Ovary (tissue), 9 donors: ENCODE measurements around the gene KLHL6. TPM values are rescaled to one million over a fixed set of nuclear protein-coding genes. Genes with fewer than 3 reads are reported as not detected.
"Not testable (repeated sequence)": the region's sequence is repeated elsewhere in the genome, so short reads cannot be mapped to it uniquely, and the experiment has no call there.

ENCODE experiments used
- DNase-seq, 5 donors: peaks; one replicate each; pipeline ENCODE4 v3.0.0-alpha.2; 2019 to 2020
- H3K27ac ChIP-seq, 2 donors: fragments of 200-600 bp; one replicate each; pipeline versions ENCODE4 v1.5.1 to v1.8.0; 2019 to 2022
- H3K27me3 ChIP-seq: fragments of 200-600 bp; one replicate; pipeline ENCODE4 v1.8.0; 2022
- H3K36me3 ChIP-seq: fragments of 200-600 bp; sonication (generic); one replicate; pipeline ENCODE4 v1.5.1; 2019
- H3K4me1 ChIP-seq: one replicate; pipeline ENCODE4 v1.8.1; 2013; ENCODE audit warnings: mild to moderate bottlenecking, moderate library complexity; ENCODE audit not compliant: insufficient read depth
- H3K4me3 ChIP-seq: fragments of 200-600 bp; sonication (generic); one replicate; pipeline ENCODE4 v1.5.1; 2017
- H3K9me3 ChIP-seq, 2 donors: fragments of 200-600 bp in 1 of 2; sonication (generic) in 1 of 2; one replicate each; pipeline versions ENCODE4 v1.5.1 to v1.8.1; 2013 to 2019; ENCODE audit warnings: mild to moderate bottlenecking in 1 of 2, moderate library complexity in 1 of 2
- CTCF ChIP-seq, 3 donors: fragments of 450-650 bp in 2 of 3; fragments of 200-600 bp in 1 of 3; IDR thresholded peaks; one replicate each; pipeline versions ENCODE4 v1.5.1 to v1.8.0; 2016 to 2022; ENCODE audit warnings: antibody characterized with exemption in 3 of 3, mild to moderate bottlenecking in 1 of 3
- EP300 ChIP-seq: sonication (generic); formaldehyde crosslinking; IDR thresholded peaks from one replicate; pipeline ENCODE4 v1.6.1; 2017; ENCODE audit warnings: antibody characterized with exemption
- POLR2A ChIP-seq: fragments of 450-650 bp; IDR thresholded peaks from one replicate; pipeline ENCODE4 v1.6.1; 2017; ENCODE audit warnings: antibody characterized with exemption, mild to moderate bottlenecking, moderate library complexity
- WGBS, 3 donors: extraction: QIAGEN DNeasy Blood & Tissue Kit in 1 of 3; methylation state at CpG; one replicate each; pipeline versions ENCODE4 v1.1.5 to v1.1.7; 2013 to 2017; 5-methylcytosine and 5-hydroxymethylcytosine counted together
- intact Hi-C, 4 donors: fragments of 100-400 bp; cut with DNase I; formaldehyde crosslinking; loops; one replicate each; pipeline versions ENCODE4 v1.11.0 to v1.15.1; 2022 to 2023
- polyA plus RNA-seq, 2 donors: library from polyadenylated mRNA; stranded (reverse); fragments of 200-250 nt in 1 of 2; fragments of 350-450 nt in 1 of 2; fragmentation: Illumina TruSeq in 1 of 2; extraction: RNeasy Lipid Tissue Mini Kit (QIAGEN cat#74804) in 1 of 2; gene quantifications; one replicate each; pipeline ENCODE4 v1.2.3, GENCODE V29; 2013 to 2014
- total RNA-seq, 7 donors: library from RNA; depleted of rRNA in 2 of 7; stranded (reverse); fragments of >200 nt in 2 of 7; fragmentation: NEBNext Ultra II Directional in 3 of 7; extraction: Animal tissue kit (Norgen Biotek cat#: 25700) in 3 of 7; gene quantifications; one replicate each; pipeline versions ENCODE4 v1.1.0 to v1.2.4, GENCODE V29; 2016 to 2023
- donor health status: DM: no; HTN: no; CAD: no; lungs with moderate emphysema.
- donor health status: DM: no; HTN: no; CAD: no.
- donor health status: Bipolar disorder and iron deficiency.
- donor health status: DM: yes; HTN: yes; CAD: no.
- donor health status: DM: no; HTN: no; CAD: no.
- donor health status: DM: yes; HTN: yes; CAD: no.

KLHL6 gene
- total and polyA plus RNA-seq, 9 donors = 0.21 to 3.9 (median 0.92) TPM

- 67 to 74% (median 69%) methylated on average over 3 of the region's 3 CpGs for WGBS, 3 donors
- H3K27me3 ChIP-seq = no peaks in the 10 kb centered on the region
- DNase-seq = no peak
- no peak overlapping the region for H3K4me3 ChIP-seq
- no peak overlapping the region for H3K27ac ChIP-seq
- no peaks in the 10 kb centered on the region for H3K36me3 ChIP-seq
- intact Hi-C loops = loop anchor here in 1 of 4 donors (5.0 kb wide), 1 partner anchor 301 kb away; no protein-coding TSS in a partner anchor
- H3K4me1 ChIP-seq = no peaks in the 10 kb centered on the region
- H3K9me3 ChIP-seq = no peaks in the 10 kb centered on the region
- TF ChIP-seq POLR2A = no peak
- no peak for TF ChIP-seq EP300
- no peak for TF ChIP-seq CTCF (IDR thresholded peaks at IDR 0.05)
Measured at GRCh38 chr3:183466575-183466974, 88.9 kb downstream of the KLHL6 start.

- not testable (repeated sequence) for H3K27me3 ChIP-seq, H3K36me3 ChIP-seq, H3K27ac ChIP-seq, H3K4me3 ChIP-seq, DNase-seq, H3K9me3 ChIP-seq, H3K4me1 ChIP-seq
- intact Hi-C loops = loop anchor here in 1 of 4 donors (5.0 kb wide), 1 partner anchor 302 kb away; no protein-coding TSS in a partner anchor
- 71 to 82% (median 75%) methylated on average over 13 of the region's 13 CpGs for WGBS, 3 donors
Measured at GRCh38 chr3:183465710-183466109, 89.8 kb downstream of the KLHL6 start.

- Histone ChIP-seq H3K4me3 (no peak overlapping the region), H3K36me3 (no peaks in the 10 kb centered on the region), H3K9me3 (no peaks in the 10 kb centered on the region), H3K27me3 (no peaks in the 10 kb centered on the region), H3K4me1 (no peaks in the 10 kb centered on the region), H3K27ac (no peak overlapping the region)
- intact Hi-C loops = no loop called here
- no peak for TF ChIP-seq POLR2A
- no peak for TF ChIP-seq EP300
- TF ChIP-seq CTCF (IDR thresholded peaks at IDR 0.05) = no peak
- WGBS, 3 donors = 64 to 86% (median 75%) methylated on average over 2 of the region's 2 CpGs
- DNase-seq = no peak
Measured at GRCh38 chr3:183464480-183464879, 91.0 kb downstream of the KLHL6 start.

- no peaks in the 10 kb centered on the region for H3K36me3 ChIP-seq
- H3K9me3 ChIP-seq = no peaks in the 10 kb centered on the region
- intact Hi-C loops = no loop called here
- H3K27me3 ChIP-seq = no peaks in the 10 kb centered on the region
- TF ChIP-seq EP300 = no peak
- TF ChIP-seq CTCF (IDR thresholded peaks at IDR 0.05) = no peak
- TF ChIP-seq POLR2A = no peak
- 88 to 90% (median 90%) methylated on average over 7 of the region's 7 CpGs for WGBS, 3 donors
- no peak for DNase-seq
- H3K4me3 ChIP-seq = no peak overlapping the region
- no peak overlapping the region for H3K27ac ChIP-seq
- no peaks in the 10 kb centered on the region for H3K4me1 ChIP-seq
Measured at GRCh38 chr3:183460081-183461055, 95.1 kb downstream of the KLHL6 start.

- no peaks in the 10 kb centered on the region for H3K36me3 ChIP-seq
- intact Hi-C loops = no loop called here
- H3K27ac ChIP-seq = no peak overlapping the region
- H3K9me3 ChIP-seq = no peaks in the 10 kb centered on the region
- no peak for TF ChIP-seq CTCF (IDR thresholded peaks at IDR 0.05)
- no peak for TF ChIP-seq EP300
- TF ChIP-seq POLR2A = no peak
- 77 to 84% (median 82%) methylated on average over 5 of the region's 5 CpGs for WGBS, 3 donors
- no peaks in the 10 kb centered on the region for H3K4me1 ChIP-seq
- DNase-seq = no peak
- H3K4me3 ChIP-seq = no peak overlapping the region
- H3K27me3 ChIP-seq = no peaks in the 10 kb centered on the region
Measured at GRCh38 chr3:183455089-183455488, 100.4 kb downstream of the KLHL6 start.
